Liver (tissue), 9 donors: ENCODE measurements around the gene CD47. TPM values are rescaled to one million over a fixed set of nuclear protein-coding genes. Genes with fewer than 3 reads are reported as not detected.

ENCODE experiments used
- DNase-seq: peaks from one replicate; pipeline ENCODE4 v3.0.0-alpha.2; 2017; ENCODE audit warnings: low spot score
- H3K27ac ChIP-seq, 2 donors: one replicate each; pipeline ENCODE4 v1.7.0; 2013; ENCODE audit warnings: inconsistent platforms in 2 of 2, low read length in 2 of 2, control low read depth in 1 of 2, low read depth in 1 of 2, mild to moderate bottlenecking in 1 of 2
- H3K27me3 ChIP-seq, 4 donors: one replicate each; pipeline versions ENCODE4 v1.6.1 to v1.7.0; 2013; ENCODE audit warnings: low read length in 3 of 4, inconsistent platforms in 1 of 4, mild to moderate bottlenecking in 1 of 4, moderate library complexity in 1 of 4; ENCODE audit not compliant: control insufficient read depth in 4 of 4, insufficient read depth in 4 of 4
- H3K36me3 ChIP-seq, 4 donors: one replicate each; pipeline versions ENCODE4 v1.6.1 to v1.7.0; 2013; ENCODE audit warnings: low read length in 3 of 4, mild to moderate bottlenecking in 3 of 4, low read depth in 1 of 4, moderate library complexity in 1 of 4; ENCODE audit not compliant: control insufficient read depth in 4 of 4, insufficient read depth in 3 of 4
- H3K4me1 ChIP-seq, 4 donors: one replicate each; pipeline versions ENCODE4 v1.6.1 to v1.7.0; 2013; ENCODE audit warnings: low read length in 3 of 4, mild to moderate bottlenecking in 3 of 4, moderate library complexity in 1 of 4; ENCODE audit not compliant: control insufficient read depth in 4 of 4, insufficient read depth in 4 of 4
- H3K4me3 ChIP-seq, 3 donors: one replicate each; pipeline versions ENCODE4 v1.6.1 to v1.7.0; 2013; ENCODE audit warnings: low read length in 3 of 3, control low read depth in 1 of 3, low read depth in 1 of 3, mild to moderate bottlenecking in 1 of 3
- H3K9ac ChIP-seq, 2 donors: one replicate each; pipeline ENCODE4 v1.7.0; 2013; ENCODE audit warnings: low read length in 2 of 2, mild to moderate bottlenecking in 2 of 2, moderate library complexity in 2 of 2, control low read depth in 1 of 2, low read depth in 1 of 2
- H3K9me3 ChIP-seq, 4 donors: one replicate each; pipeline versions ENCODE4 v1.6.1 to v1.7.0; 2013; ENCODE audit warnings: low read length in 3 of 4; ENCODE audit not compliant: control insufficient read depth in 4 of 4
- ATF3 ChIP-seq: IDR thresholded peaks from 2 replicates; pipeline ENCODE4 v1.6.1; 2016; ENCODE audit warnings: antibody characterized with exemption
- EGR1 ChIP-seq, 2 donors: IDR thresholded peaks; 2 replicates each; pipeline ENCODE4 v1.6.1; 2016 to 2018; ENCODE audit warnings: antibody characterized with exemption in 2 of 2, low read depth in 2 of 2
- FOXA1 ChIP-seq: IDR thresholded peaks from 2 replicates; pipeline ENCODE4 v1.6.1; 2016; ENCODE audit warnings: antibody characterized with exemption
- FOXA2 ChIP-seq: IDR thresholded peaks from 2 replicates; pipeline ENCODE4 v1.6.1; 2016; ENCODE audit warnings: antibody characterized with exemption
- GABPA ChIP-seq, 2 donors: IDR thresholded peaks in 1 of 2; conservative IDR thresholded peaks in 1 of 2; 2 replicates each; pipeline ENCODE4 v1.6.1; 2016; ENCODE audit warnings: antibody characterized with exemption in 2 of 2, mild to moderate bottlenecking in 1 of 2, moderate library complexity in 1 of 2
- HNF4A ChIP-seq, 2 donors: conservative IDR thresholded peaks; 2 replicates each; pipeline ENCODE4 v1.6.1; 2016; ENCODE audit warnings: antibody characterized with exemption in 2 of 2, mild to moderate bottlenecking in 2 of 2
- HNF4G ChIP-seq: IDR thresholded peaks from 2 replicates; pipeline ENCODE4 v1.6.1; 2016; ENCODE audit warnings: antibody characterized with exemption
- JUND ChIP-seq, 2 donors: IDR thresholded peaks; 2 replicates each; pipeline ENCODE4 v1.6.1; 2016; ENCODE audit warnings: antibody characterized with exemption in 2 of 2
- NR2F2 ChIP-seq: IDR thresholded peaks from 2 replicates; pipeline ENCODE4 v1.6.1; 2016; ENCODE audit warnings: antibody characterized with exemption
- RAD21 ChIP-seq, 2 donors: IDR thresholded peaks; 2 replicates each; pipeline ENCODE4 v1.6.1; 2016; ENCODE audit warnings: antibody characterized with exemption in 2 of 2, mild to moderate bottlenecking in 2 of 2
- RXRA ChIP-seq, 2 donors: IDR thresholded peaks; 2 replicates each; pipeline ENCODE4 v1.6.1; 2017 to 2018; ENCODE audit warnings: antibody characterized with exemption in 2 of 2, mild to moderate bottlenecking in 1 of 2
- SP1 ChIP-seq: IDR thresholded peaks from 2 replicates; pipeline ENCODE4 v1.6.1; 2018; ENCODE audit warnings: antibody characterized with exemption, mild to moderate bottlenecking
- TAF1 ChIP-seq: conservative IDR thresholded peaks from 2 replicates; pipeline ENCODE4 v1.6.1; 2016; ENCODE audit warnings: antibody characterized with exemption, mild to moderate bottlenecking
- YY1 ChIP-seq: IDR thresholded peaks from 2 replicates; pipeline ENCODE4 v1.6.1; 2016; ENCODE audit warnings: antibody characterized with exemption, mild to moderate bottlenecking
- ZBTB33 ChIP-seq: IDR thresholded peaks from 2 replicates; pipeline ENCODE4 v1.6.1; 2016; ENCODE audit warnings: antibody characterized with exemption
- WGBS: extraction: QIAGEN DNeasy Blood & Tissue Kit; methylation state at CpG from one replicate; pipeline ENCODE4 v1.1.7; 2013; 5-methylcytosine and 5-hydroxymethylcytosine counted together
- polyA plus RNA-seq, 2 donors: library from polyadenylated mRNA; stranded (reverse) in 1 of 2; unstranded in 1 of 2; fragments of 200-250 nt in 1 of 2; fragments of >200 nt in 1 of 2; fragmentation: Nextera tagmentation in 1 of 2; extraction: Ambion mirVana in 1 of 2; gene quantifications; one replicate each; pipeline versions ENCODE4 v1.2.1 to v1.2.3, GENCODE V29; 2013 to 2015
- total RNA-seq, 2 donors: library from RNA; depleted of rRNA; stranded (reverse); fragments of >200 nt; gene quantifications; one replicate each; pipeline ENCODE4 v1.2.3, GENCODE V29; 2014
- TF ChIP-seq, protein P1 (sequence below): fragments of 150-350 bp; IDR thresholded peaks from 2 replicates; pipeline ENCODE4 v1.5.1; 2017; ENCODE audit warnings: improper control_type of control experiment, low read depth, low read length; ENCODE audit not compliant: missing input control
- TF ChIP-seq, protein P2 (sequence below): IDR thresholded peaks from 2 replicates; pipeline ENCODE4 v1.6.1; 2016; ENCODE audit warnings: antibody characterized with exemption, mild to moderate bottlenecking
- TF ChIP-seq, protein P3 (sequence below): IDR thresholded peaks from 2 replicates; pipeline ENCODE4 v1.6.1; 2016; ENCODE audit warnings: antibody characterized with exemption
- donor health status: healthy.
- donor health status: healthy.
- donor health status: healthy.
- donor health status: healthy.
- donor health status: healthy.

The CD47 gene
- total and polyA plus RNA-seq, 4 donors = 23.4 to 39.5 (median 33.9) TPM

DNA sequence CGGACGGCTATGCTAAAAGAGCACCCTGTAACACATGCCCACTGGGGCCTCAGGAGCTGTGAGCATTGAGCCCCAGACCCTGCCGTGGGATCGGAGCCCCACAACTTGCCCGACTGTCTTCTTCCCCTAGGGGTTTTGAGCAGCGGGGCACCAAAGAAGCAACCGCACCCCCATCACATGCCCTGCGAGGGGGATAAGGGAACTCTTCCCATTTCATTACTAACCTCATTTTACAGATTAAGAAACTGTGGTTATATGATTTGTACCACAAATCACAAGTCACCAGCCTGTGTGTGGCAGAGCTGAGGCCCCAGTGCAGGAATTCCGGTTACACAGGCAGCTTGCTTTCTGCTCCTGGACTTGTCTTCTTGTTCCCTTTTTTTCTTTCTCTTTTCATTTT, 86.2 kb downstream of the CD47 start:
- Histone ChIP-seq H3K4me1 (peaks cover 0 to 8% (median 5%) of the 10 kb centered on the region in 4 donors), H3K9me3 (peaks cover 0 to 1% (median 0%) of the 10 kb centered on the region in 4 donors), H3K9ac (no peak overlapping the region), H3K36me3 (no peaks in the 10 kb centered on the region), H3K27ac (no peak overlapping the region), H3K4me3 (no peak overlapping the region), H3K27me3 (no peaks in the 10 kb centered on the region)
- DNase-seq = no peak
- TF ChIP-seq, protein P1, sequence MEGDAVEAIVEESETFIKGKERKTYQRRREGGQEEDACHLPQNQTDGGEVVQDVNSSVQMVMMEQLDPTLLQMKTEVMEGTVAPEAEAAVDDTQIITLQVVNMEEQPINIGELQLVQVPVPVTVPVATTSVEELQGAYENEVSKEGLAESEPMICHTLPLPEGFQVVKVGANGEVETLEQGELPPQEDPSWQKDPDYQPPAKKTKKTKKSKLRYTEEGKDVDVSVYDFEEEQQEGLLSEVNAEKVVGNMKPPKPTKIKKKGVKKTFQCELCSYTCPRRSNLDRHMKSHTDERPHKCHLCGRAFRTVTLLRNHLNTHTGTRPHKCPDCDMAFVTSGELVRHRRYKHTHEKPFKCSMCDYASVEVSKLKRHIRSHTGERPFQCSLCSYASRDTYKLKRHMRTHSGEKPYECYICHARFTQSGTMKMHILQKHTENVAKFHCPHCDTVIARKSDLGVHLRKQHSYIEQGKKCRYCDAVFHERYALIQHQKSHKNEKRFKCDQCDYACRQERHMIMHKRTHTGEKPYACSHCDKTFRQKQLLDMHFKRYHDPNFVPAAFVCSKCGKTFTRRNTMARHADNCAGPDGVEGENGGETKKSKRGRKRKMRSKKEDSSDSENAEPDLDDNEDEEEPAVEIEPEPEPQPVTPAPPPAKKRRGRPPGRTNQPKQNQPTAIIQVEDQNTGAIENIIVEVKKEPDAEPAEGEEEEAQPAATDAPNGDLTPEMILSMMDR = no peak
- TF ChIP-seq FOXA2 (no peak), NR2F2 (no peak), JUND (IDR thresholded peaks at IDR 0.05) (no peak), GABPA (IDR thresholded peaks at IDR 0.05 in 1 of 2, conservative IDR thresholded peaks at IDR 0.05 in 1 of 2) (no peak), SP1 (no peak), ZBTB33 (no peak), ATF3 (no peak), HNF4A (conservative IDR thresholded peaks at IDR 0.05) (no peak), YY1 (no peak), RAD21 (IDR thresholded peaks at IDR 0.05) (no peak), RXRA (IDR thresholded peaks at IDR 0.05) (no peak), FOXA1 (no peak), TAF1 (no peak), EGR1 (IDR thresholded peaks at IDR 0.05; ENCODE audit: low read depth in 2 of 2) (no peak), HNF4G (no peak)
- TF ChIP-seq, protein P2, sequence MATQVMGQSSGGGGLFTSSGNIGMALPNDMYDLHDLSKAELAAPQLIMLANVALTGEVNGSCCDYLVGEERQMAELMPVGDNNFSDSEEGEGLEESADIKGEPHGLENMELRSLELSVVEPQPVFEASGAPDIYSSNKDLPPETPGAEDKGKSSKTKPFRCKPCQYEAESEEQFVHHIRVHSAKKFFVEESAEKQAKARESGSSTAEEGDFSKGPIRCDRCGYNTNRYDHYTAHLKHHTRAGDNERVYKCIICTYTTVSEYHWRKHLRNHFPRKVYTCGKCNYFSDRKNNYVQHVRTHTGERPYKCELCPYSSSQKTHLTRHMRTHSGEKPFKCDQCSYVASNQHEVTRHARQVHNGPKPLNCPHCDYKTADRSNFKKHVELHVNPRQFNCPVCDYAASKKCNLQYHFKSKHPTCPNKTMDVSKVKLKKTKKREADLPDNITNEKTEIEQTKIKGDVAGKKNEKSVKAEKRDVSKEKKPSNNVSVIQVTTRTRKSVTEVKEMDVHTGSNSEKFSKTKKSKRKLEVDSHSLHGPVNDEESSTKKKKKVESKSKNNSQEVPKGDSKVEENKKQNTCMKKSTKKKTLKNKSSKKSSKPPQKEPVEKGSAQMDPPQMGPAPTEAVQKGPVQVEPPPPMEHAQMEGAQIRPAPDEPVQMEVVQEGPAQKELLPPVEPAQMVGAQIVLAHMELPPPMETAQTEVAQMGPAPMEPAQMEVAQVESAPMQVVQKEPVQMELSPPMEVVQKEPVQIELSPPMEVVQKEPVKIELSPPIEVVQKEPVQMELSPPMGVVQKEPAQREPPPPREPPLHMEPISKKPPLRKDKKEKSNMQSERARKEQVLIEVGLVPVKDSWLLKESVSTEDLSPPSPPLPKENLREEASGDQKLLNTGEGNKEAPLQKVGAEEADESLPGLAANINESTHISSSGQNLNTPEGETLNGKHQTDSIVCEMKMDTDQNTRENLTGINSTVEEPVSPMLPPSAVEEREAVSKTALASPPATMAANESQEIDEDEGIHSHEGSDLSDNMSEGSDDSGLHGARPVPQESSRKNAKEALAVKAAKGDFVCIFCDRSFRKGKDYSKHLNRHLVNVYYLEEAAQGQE = no peak
- TF ChIP-seq, protein P3, sequence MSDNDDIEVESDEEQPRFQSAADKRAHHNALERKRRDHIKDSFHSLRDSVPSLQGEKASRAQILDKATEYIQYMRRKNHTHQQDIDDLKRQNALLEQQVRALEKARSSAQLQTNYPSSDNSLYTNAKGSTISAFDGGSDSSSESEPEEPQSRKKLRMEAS = no peak
- WGBS = 83% methylated on average over 9 of the region's 9 CpGs
